Activated CD8-positive, alpha-beta memory T cell treated with anti-CD3 and anti-CD28 coated beads for 1 hour (primary cell): Measurements from ENCODE around the gene SREBF2.
"Not testable (repeated sequence)": the region's sequence is repeated elsewhere in the genome, so short reads cannot be mapped to it uniquely, and the experiment has no call there.

ENCODE experiments used
- DNase-seq, 2 donors: peaks; one replicate each; pipeline ENCODE4 v3.0.0-alpha.2; 2020; ENCODE audit warnings: low read depth in 1 of 2; ENCODE audit errors: extremely low read depth in 1 of 2

The SREBF2 gene

GRCh38 chr22:41841085-41841712 is 8.3 kb downstream of the SREBF2 start:
- no peak for DNase-seq

- DNase-seq, result no peak
These were observed 10.4 kb downstream of the SREBF2 start for GRCh38 chr22:41842996-41843970.

- no peak for DNase-seq
These were observed 11.1 kb downstream of the SREBF2 start for GRCh38 chr22:41844036-41844435.

GRCh38 chr22:41844513-41844912 is 11.6 kb downstream of the SREBF2 start:
- no peak for DNase-seq

GRCh38 chr22:41845380-41846267 is 12.7 kb downstream of the SREBF2 start:
- DNase-seq, result no peak

- DNase-seq, result no peak
These were observed 13.5 kb downstream of the SREBF2 start for GRCh38 chr22:41846268-41846987.

GRCh38 chr22:41847300-41847699 is 14.4 kb downstream of the SREBF2 start:
- DNase-seq, result no peak

- no peak for DNase-seq
These were observed 15.6 kb downstream of the SREBF2 start for GRCh38 chr22:41848468-41848867.

GRCh38 chr22:41856469-41856868 is 23.6 kb downstream of the SREBF2 start:
- DNase-seq, result no peak

- DNase-seq, result peak; percentile 34 to 56
These were observed 24.4 kb downstream of the SREBF2 start for GRCh38 chr22:41857155-41857859.

GRCh38 chr22:41857860-41858199 is 24.9 kb downstream of the SREBF2 start:
- DNase-seq, result no peak

- DNase-seq, result peak in 1 of 2 donors; percentile 18
These were observed 29.2 kb downstream of the SREBF2 start for GRCh38 chr22:41862160-41862529.

- DNase-seq, result no peak
These were observed 29.8 kb downstream of the SREBF2 start for GRCh38 chr22:41862530-41863266.

- DNase-seq, result no peak
These were observed 30.6 kb downstream of the SREBF2 start for GRCh38 chr22:41863472-41863871.

GRCh38 chr22:41868556-41868955 is 35.7 kb downstream of the SREBF2 start:
- DNase-seq, result no peak

- DNase-seq, result not testable (repeated sequence)
These were observed 37.2 kb downstream of the SREBF2 start for GRCh38 chr22:41870081-41870480.

- DNase-seq, result no peak
These were observed 37.9 kb downstream of the SREBF2 start for GRCh38 chr22:41870786-41871185.

- DNase-seq, result no peak
These were observed 40.5 kb downstream of the SREBF2 start for GRCh38 chr22:41873391-41873790.

- DNase-seq, result no peak
These were observed 41.2 kb downstream of the SREBF2 start for GRCh38 chr22:41874090-41874489.
